ENCODE measurements around the gene RPL26. TPM values are rescaled to one million over a fixed set of nuclear protein-coding genes. Genes with fewer than 3 reads are reported as not detected.
"Not testable (repeated sequence)": the region's sequence is repeated elsewhere in the genome, so short reads cannot be mapped to it uniquely, and the experiment has no call there.

The RPL26 gene
- total and polyA plus RNA-seq, 2 donors (not counting 1 experiment from before 2014, with no cell fraction given): 2,663 to 4,116 TPM

DNA sequence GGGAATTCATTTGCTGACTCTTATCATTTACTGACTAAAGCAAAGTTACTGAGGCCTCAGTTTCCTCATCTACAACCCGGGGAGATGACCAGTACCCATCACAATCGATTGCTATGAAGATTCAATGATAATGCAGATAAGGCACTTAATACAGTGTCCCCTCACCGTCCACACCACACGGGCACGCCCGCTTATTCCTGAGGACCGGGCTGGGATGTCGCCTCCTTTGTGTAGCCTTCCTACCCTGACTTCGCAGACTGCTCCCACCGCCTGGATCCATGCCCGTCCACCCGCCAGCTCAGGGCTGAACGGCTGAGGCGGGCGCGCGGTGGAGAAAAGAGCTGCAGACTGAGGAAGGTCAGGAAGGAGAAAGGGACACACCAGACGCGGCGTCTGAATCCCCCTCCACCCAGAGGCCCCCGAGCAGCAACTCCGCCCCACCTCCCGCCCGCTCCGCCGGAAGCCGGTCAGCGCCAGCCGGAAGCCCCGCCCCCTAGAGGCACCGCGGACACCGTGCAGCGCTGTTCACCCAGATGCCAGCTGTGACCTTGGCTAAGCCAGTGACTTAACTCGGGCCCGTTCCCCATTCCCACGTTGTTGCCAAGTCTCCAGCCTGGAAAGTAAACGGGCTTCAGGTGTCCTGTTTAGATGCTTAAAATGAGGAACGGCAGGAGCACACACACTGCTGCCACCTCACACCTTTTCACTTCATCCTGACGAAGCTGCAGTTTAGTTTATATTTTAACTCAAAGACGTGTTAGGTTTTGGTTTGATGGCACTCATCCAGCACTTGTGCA is 6.5 kb downstream of the RPL26 start, which contains the start of gene KRABD2:
Gene KRABD2 (minus strand): TSS at position 434 of the 797 bp plus-strand sequence.
- Histone ChIP-seq H3K4me1 (ENCODE audit: control insufficient read depth, extremely low read depth, insufficient read depth, low read length) (peaks cover 3% of the 10 kb centered on the region), H3K9me3 (ENCODE audit: control insufficient read depth, insufficient read depth, low read depth, low read length) (no peaks in the 10 kb centered on the region), H3K9ac (ENCODE audit: insufficient read depth, low read length) (peak within 1 kb of the TSS; percentile 77), H3K27ac (ENCODE audit: insufficient read depth, low read length) (peak within 1 kb of the TSS; percentile 59), H3K27me3 (ENCODE audit: control insufficient read depth, insufficient read depth, low read length) (no peaks in the 10 kb centered on the region), H3K79me2 (ENCODE audit: control insufficient read depth, insufficient read depth, low read length) (peaks cover 26% of the 10 kb centered on the region), H3K4me3 (replicated peaks in 1 of 4; ENCODE audit: control extremely low read depth in 1 of 4, insufficient read depth in 1 of 4, low read depth in 3 of 4, low read length in 4 of 4) (peak within 1 kb of the TSS; percentile 56 to 88 (median 71)), H2AFZ (ENCODE audit: low read length) (peak within 1 kb of the TSS; percentile 57), H4K20me1 (ENCODE audit: control insufficient read depth, extremely low read depth, insufficient read depth, low read length) (no peaks in the 10 kb centered on the region), H3K36me3 (ENCODE audit: control insufficient read depth, insufficient read depth, low read length) (peaks cover 8% of the 10 kb centered on the region), H3K4me2 (ENCODE audit: extremely low read depth, insufficient read depth, low read length) (peak within 1 kb of the TSS; percentile 74)
- no peak for TF ChIP-seq EZH2 (IDR thresholded peaks at IDR 0.05; ENCODE audit: low read length, missing control alignments)
- TF ChIP-seq, protein P1, sequence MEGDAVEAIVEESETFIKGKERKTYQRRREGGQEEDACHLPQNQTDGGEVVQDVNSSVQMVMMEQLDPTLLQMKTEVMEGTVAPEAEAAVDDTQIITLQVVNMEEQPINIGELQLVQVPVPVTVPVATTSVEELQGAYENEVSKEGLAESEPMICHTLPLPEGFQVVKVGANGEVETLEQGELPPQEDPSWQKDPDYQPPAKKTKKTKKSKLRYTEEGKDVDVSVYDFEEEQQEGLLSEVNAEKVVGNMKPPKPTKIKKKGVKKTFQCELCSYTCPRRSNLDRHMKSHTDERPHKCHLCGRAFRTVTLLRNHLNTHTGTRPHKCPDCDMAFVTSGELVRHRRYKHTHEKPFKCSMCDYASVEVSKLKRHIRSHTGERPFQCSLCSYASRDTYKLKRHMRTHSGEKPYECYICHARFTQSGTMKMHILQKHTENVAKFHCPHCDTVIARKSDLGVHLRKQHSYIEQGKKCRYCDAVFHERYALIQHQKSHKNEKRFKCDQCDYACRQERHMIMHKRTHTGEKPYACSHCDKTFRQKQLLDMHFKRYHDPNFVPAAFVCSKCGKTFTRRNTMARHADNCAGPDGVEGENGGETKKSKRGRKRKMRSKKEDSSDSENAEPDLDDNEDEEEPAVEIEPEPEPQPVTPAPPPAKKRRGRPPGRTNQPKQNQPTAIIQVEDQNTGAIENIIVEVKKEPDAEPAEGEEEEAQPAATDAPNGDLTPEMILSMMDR (conservative IDR thresholded peaks at IDR 0.05 in 1 of 2, IDR thresholded peaks at IDR 0.05 in 1 of 2; ENCODE audit: low read depth in 1 of 2, low read length in 2 of 2): peak; percentile 31 to 53
- DNase-seq (ENCODE audit: low read depth in 2 of 2): peak; percentile 83

DNA sequence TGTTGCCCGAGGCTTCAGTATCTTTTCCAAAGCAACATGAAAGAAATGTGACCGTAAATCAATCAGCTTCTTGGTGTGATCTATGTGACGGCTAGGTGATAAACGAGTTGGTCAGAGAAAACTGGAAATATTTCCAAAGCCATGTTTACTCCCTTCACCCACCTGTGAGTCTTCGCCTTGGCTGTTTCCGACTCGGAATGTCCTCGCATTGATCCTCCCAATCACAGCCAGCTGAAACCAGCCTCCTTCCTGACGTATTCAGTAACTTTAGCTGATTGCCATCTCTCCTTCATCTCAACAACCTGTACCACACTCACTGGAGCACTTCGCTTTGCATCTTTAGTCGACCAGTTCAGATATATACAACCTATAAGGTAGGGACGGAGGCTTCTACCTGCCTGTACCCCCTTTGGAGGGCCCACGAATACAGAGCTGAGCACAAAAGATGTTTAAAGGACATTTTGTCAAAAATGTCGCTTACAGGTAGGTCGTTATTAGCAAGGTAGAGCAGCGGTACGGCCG is 7.2 kb downstream of the RPL26 start:
- Histone ChIP-seq H3K36me3 (ENCODE audit: control insufficient read depth, insufficient read depth, low read length) (peaks cover 6% of the 10 kb centered on the region), H3K27ac (ENCODE audit: insufficient read depth, low read length) (peak overlapping the region; percentile 59), H3K4me3 (replicated peaks in 1 of 4; ENCODE audit: control extremely low read depth in 1 of 4, insufficient read depth in 1 of 4, low read depth in 3 of 4, low read length in 4 of 4) (peak overlapping the region; percentile 56 to 88 (median 71)), H3K4me2 (ENCODE audit: extremely low read depth, insufficient read depth, low read length) (peak overlapping the region; percentile 74), H3K79me2 (ENCODE audit: control insufficient read depth, insufficient read depth, low read length) (peaks cover 19% of the 10 kb centered on the region), H4K20me1 (ENCODE audit: control insufficient read depth, extremely low read depth, insufficient read depth, low read length) (no peaks in the 10 kb centered on the region), H3K27me3 (ENCODE audit: control insufficient read depth, insufficient read depth, low read length) (no peaks in the 10 kb centered on the region), H3K9ac (ENCODE audit: insufficient read depth, low read length) (no peak overlapping the region), H2AFZ (ENCODE audit: low read length) (peak overlapping the region; percentile 3), H3K9me3 (ENCODE audit: control insufficient read depth, insufficient read depth, low read depth, low read length) (no peaks in the 10 kb centered on the region), H3K4me1 (ENCODE audit: control insufficient read depth, extremely low read depth, insufficient read depth, low read length) (no peaks in the 10 kb centered on the region)
- TF ChIP-seq, protein P1 (conservative IDR thresholded peaks at IDR 0.05 in 1 of 2, IDR thresholded peaks at IDR 0.05 in 1 of 2; ENCODE audit: low read depth in 1 of 2, low read length in 2 of 2): no peak
- no peak for TF ChIP-seq EZH2 (IDR thresholded peaks at IDR 0.05; ENCODE audit: low read length, missing control alignments)
- DNase-seq (ENCODE audit: low read depth in 2 of 2): peak in 1 of 2 donors; percentile 39

DNA sequence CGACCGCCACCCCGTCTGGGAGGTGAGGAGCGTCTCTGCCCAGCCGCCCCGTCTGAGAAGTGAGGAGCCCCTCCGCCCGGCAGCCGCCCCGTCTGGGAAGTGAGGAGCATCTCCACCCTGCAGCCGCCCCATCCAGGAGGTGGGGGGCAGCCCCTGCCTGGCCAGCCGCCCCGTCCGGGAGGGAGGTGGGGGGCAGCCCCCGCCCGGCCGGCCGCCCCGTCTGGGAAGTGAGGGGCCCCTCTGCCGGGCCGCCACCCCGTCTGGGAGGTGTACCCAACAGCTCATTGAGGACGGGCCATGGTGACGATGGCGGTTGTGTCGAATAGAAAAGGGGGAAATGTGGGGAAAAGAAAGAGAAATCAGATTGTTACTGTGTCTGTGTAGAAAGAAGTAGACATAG is 9.1 kb downstream of the RPL26 start:
- H3K4me1 ChIP-seq (ENCODE audit: control insufficient read depth, extremely low read depth, insufficient read depth, low read length); H3K36me3 ChIP-seq (ENCODE audit: control insufficient read depth, insufficient read depth, low read length); H3K9me3 ChIP-seq (ENCODE audit: control insufficient read depth, insufficient read depth, low read depth, low read length); H3K4me3 ChIP-seq (replicated peaks in 1 of 4; ENCODE audit: control extremely low read depth in 1 of 4, insufficient read depth in 1 of 4, low read depth in 3 of 4, low read length in 4 of 4); H3K9ac ChIP-seq (ENCODE audit: insufficient read depth, low read length); H3K27ac ChIP-seq (ENCODE audit: insufficient read depth, low read length); DNase-seq (ENCODE audit: low read depth in 2 of 2); H4K20me1 ChIP-seq (ENCODE audit: control insufficient read depth, extremely low read depth, insufficient read depth, low read length); H3K79me2 ChIP-seq (ENCODE audit: control insufficient read depth, insufficient read depth, low read length); H3K4me2 ChIP-seq (ENCODE audit: extremely low read depth, insufficient read depth, low read length); H3K27me3 ChIP-seq (ENCODE audit: control insufficient read depth, insufficient read depth, low read length); H2AFZ ChIP-seq (ENCODE audit: low read length): not testable (repeated sequence)
